GM13976 (cell line): ENCODE results near the gene ASCL5.

Experiments
- DNase-seq: peaks from one replicate; pipeline ENCODE4 v3.0.0; 2012; ENCODE audit warnings: low spot score
- CTCF ChIP-seq: IDR thresholded peaks from 2 replicates; pipeline ENCODE4 v1.5.1; 2012; ENCODE audit warnings: borderline replicate concordance, mild to moderate bottlenecking; ENCODE audit not compliant: insufficient read depth; ENCODE audit errors: extremely low read depth, missing control alignments, control extremely low read depth
- in situ Hi-C: fragments of 300-500 bp; cut with MboI; formaldehyde crosslinking; loops from one replicate; pipeline ENCODE4 v1.12.0; 2022; ENCODE audit warnings: low sequenced_read_pairs, mixed read lengths, inconsistent platforms; ENCODE audit not compliant: unreplicated experiment

ASCL5 gene

GRCh38 chr1:201140235-201140940, 13.4 kb upstream of the ASCL5 start:
- no peak for DNase-seq
- in situ Hi-C loops = no loop called here
- no peak for TF ChIP-seq CTCF

- no peak for DNase-seq
- no peak for TF ChIP-seq CTCF
- in situ Hi-C loops = no loop called here
These were observed 12.8 kb upstream of the ASCL5 start for GRCh38 chr1:201139756-201140155.

GRCh38 chr1:201139306-201139705, 12.3 kb upstream of the ASCL5 start:
- in situ Hi-C loops = no loop called here
- no peak for DNase-seq
- TF ChIP-seq CTCF = no peak

GRCh38 chr1:201138311-201138840, 11.4 kb upstream of the ASCL5 start:
- no peak for DNase-seq
- no peak for TF ChIP-seq CTCF
- in situ Hi-C loops = no loop called here

- no peak for DNase-seq
- no peak for TF ChIP-seq CTCF
These were observed 10.8 kb upstream of the ASCL5 start for GRCh38 chr1:201137579-201138310.

GRCh38 chr1:201137024-201137392, 10.0 kb upstream of the ASCL5 start:
- DNase-seq = no peak
- no peak for TF ChIP-seq CTCF
- in situ Hi-C loops = no loop called here

More at GRCh38 chr1:201137579-201138310, 10.8 kb upstream of the ASCL5 start:
- in situ Hi-C loops = no loop called here
